Esophagus (tissue), 2 donors: ENCODE measurements around the gene SCN5A. TPM values are rescaled to one million over a fixed set of nuclear protein-coding genes. Genes with fewer than 3 reads are reported as not detected.

Experiments
- H3K27ac ChIP-seq, 2 donors: one replicate each; pipeline ENCODE4 v1.5.1; 2013; ENCODE audit warnings: low read depth in 2 of 2, mild to moderate bottlenecking in 2 of 2, inconsistent platforms in 1 of 2, low read length in 1 of 2, moderate library complexity in 1 of 2
- H3K27me3 ChIP-seq, 2 donors: one replicate each; pipeline ENCODE4 v1.6.1; 2013; ENCODE audit warnings: low read length in 2 of 2, control low read depth in 1 of 2, mild to moderate bottlenecking in 1 of 2; ENCODE audit not compliant: insufficient read depth in 2 of 2, control insufficient read depth in 1 of 2
- H3K36me3 ChIP-seq, 2 donors: one replicate each; pipeline ENCODE4 v1.6.1; 2013; ENCODE audit warnings: low read length in 1 of 2; ENCODE audit not compliant: control insufficient read depth in 2 of 2, insufficient read depth in 2 of 2
- H3K4me1 ChIP-seq, 2 donors: one replicate each; pipeline ENCODE4 v1.6.1; 2013; ENCODE audit warnings: low read length in 1 of 2; ENCODE audit not compliant: control insufficient read depth in 2 of 2, insufficient read depth in 2 of 2
- H3K4me3 ChIP-seq, 2 donors: one replicate each; pipeline ENCODE4 v1.5.1; 2013; ENCODE audit warnings: low read length in 2 of 2, mild to moderate bottlenecking in 2 of 2, low read depth in 1 of 2, moderate library complexity in 1 of 2
- H3K9me3 ChIP-seq, 2 donors: one replicate each; pipeline ENCODE4 v1.6.1; 2013; ENCODE audit warnings: mild to moderate bottlenecking in 2 of 2, low read depth in 1 of 2, low read length in 1 of 2, moderate library complexity in 1 of 2; ENCODE audit not compliant: control insufficient read depth in 2 of 2, insufficient read depth in 1 of 2
- WGBS, 2 donors: extraction: QIAGEN DNeasy Blood & Tissue Kit; methylation state at CpG; one replicate each; pipeline ENCODE4 v1.1.7; 2013; 5-methylcytosine and 5-hydroxymethylcytosine counted together
- polyA plus RNA-seq, 2 donors: library from polyadenylated mRNA; stranded (reverse); fragments of 200-250 nt; gene quantifications; one replicate each; pipeline ENCODE4 v1.2.3, GENCODE V29; 2013
- donor health status: healthy with polysubstance abuse.
- donor health status: Bipolar disorder and iron deficiency.

Gene SCN5A
- polyA plus RNA-seq, 2 donors: 0.02 to 0.05 TPM

DNA sequence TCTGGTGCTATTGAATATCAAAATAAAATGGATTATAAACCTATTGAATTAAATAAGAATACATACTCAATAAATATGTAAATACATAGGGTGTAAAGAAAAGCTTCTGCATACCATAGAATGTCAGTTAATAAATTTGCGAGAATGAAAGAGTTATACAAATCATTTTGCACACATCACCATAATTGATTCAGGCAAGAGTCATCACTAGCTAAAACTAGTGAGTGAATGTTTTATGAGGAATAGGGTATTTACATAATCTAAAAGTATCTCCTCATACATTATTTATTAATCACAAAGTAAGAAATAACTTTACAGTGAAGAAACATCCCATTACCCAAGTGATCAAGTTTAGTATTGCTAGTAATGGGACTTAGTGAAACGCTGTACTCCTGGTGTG lies 139.8 kb downstream of the SCN5A start:
- H3K36me3 ChIP-seq: no peaks in the 10 kb centered on the region
- H3K9me3 ChIP-seq: no peaks in the 10 kb centered on the region
- no peak overlapping the region for H3K27ac ChIP-seq
- whole genome bisulfite sequencing, 2 donors: 96% methylated on average over 2 of the region's 2 CpGs
- H3K4me1 ChIP-seq: no peaks in the 10 kb centered on the region
- H3K4me3 ChIP-seq: no peak overlapping the region
- H3K27me3 ChIP-seq: no peaks in the 10 kb centered on the region

DNA sequence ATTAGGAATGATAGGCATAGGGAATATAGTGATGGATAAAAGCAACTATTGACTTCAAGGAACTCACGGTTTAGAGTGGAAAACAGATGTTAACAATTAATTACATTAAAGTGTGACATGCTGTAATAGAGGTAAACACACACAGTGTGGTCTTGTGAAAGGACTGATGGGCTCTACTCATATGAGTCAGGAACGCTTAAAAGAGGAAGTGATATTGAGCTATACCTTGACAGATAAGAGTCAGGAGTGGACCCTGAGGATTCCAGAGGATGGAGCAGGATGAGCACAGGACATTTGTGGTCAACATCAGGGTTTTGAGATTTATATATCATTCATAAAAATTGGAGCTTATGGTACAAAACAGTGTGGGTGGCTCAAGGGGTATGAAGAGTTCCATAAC lies 142.4 kb downstream of the SCN5A start:
- no peaks in the 10 kb centered on the region for H3K36me3 ChIP-seq

DNA sequence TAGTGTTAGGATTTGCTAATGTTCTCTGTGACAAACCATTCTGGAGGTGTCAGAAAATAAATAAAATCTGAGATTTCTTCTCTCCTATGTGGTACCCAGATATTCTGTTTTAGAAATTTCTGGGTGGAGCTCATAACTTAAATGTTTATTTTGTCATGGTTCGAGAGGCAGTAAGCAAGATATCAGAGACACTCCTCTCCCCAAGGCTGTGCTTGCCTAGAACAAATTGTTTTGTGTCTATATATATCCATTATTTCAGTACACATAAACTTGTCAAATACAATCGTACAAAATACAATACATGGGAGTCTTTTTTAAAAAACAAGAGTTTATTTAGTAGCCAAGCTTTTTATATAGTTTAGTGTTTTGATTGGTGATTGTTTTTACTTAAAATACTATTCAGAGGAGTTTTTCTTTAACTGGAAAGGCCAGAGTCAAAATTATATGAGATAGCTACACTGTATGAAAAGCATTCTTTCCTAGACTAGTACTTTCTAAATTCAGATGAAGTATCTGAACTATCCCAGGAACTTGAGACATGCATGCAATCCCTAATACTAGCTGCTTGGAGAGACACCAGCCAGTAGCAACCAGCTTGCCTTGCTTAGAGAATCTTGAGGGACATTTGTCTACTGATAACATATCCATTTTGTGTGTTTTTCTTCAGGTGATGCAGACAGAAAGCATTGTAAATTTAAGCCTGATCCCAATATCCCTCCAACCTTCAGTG lies 148.6 kb downstream of the SCN5A start:
- no peaks in the 10 kb centered on the region for H3K9me3 ChIP-seq
- H3K4me1 ChIP-seq: no peaks in the 10 kb centered on the region
- H3K27ac ChIP-seq: no peak overlapping the region
- H3K27me3 ChIP-seq: no peaks in the 10 kb centered on the region
- 67 to 71% methylated on average over 2 of the region's 2 CpGs for WGBS, 2 donors
- H3K36me3 ChIP-seq: no peaks in the 10 kb centered on the region
- H3K4me3 ChIP-seq: no peak overlapping the region

More for the DNA sequence above, 142.4 kb downstream of the SCN5A start:
- no peak overlapping the region for H3K27ac ChIP-seq
- H3K4me1 ChIP-seq: no peaks in the 10 kb centered on the region
- H3K9me3 ChIP-seq: no peaks in the 10 kb centered on the region
- 87 to 92% methylated on average over 2 of the region's 2 CpGs for WGBS, 2 donors
- H3K4me3 ChIP-seq: no peak overlapping the region
- no peaks in the 10 kb centered on the region for H3K27me3 ChIP-seq

Other genes starting within 250 kb of the SCN5A start
- under 1 TPM; 0.29 to 0.55 TPM for gene ACVR2B, start 195.8 kb downstream of the SCN5A start, polyA plus RNA-seq
- gene EXOG, start 153.3 kb downstream of the SCN5A start, polyA plus RNA-seq: 1 to 10 TPM; 2.4 to 4.1 TPM
- gene SCN10A, start 166.5 kb upstream of the SCN5A start, polyA plus RNA-seq: not detected